Esophagus squamous epithelium (tissue), 5 donors: ENCODE results near the gene ROBO3. TPM values are rescaled to one million over a fixed set of nuclear protein-coding genes. Genes with fewer than 3 reads are reported as not detected.

ENCODE experiments used
- DNase-seq: peaks from one replicate; lab custom pipeline; 2025; lab: John Stamatoyannopoulos, UW
- H3K27ac ChIP-seq, 4 donors: fragments of 200-600 bp; sonication (generic); one replicate each; pipeline ENCODE4 v1.5.1; 2016 to 2019; ENCODE audit warnings: mild to moderate bottlenecking in 1 of 4
- H3K27me3 ChIP-seq, 4 donors: fragments of 200-600 bp; sonication (generic); 1 replicate in 3 of 4; 2 replicates in 1 of 4; pipeline versions ENCODE4 v1.5.1 to v1.6.0; 2017 to 2021; ENCODE audit warnings: antibody characterized with exemption in 1 of 4
- H3K36me3 ChIP-seq, 3 donors: fragments of 200-600 bp; sonication (generic); one replicate each; pipeline ENCODE4 v1.5.1; 2016 to 2019
- H3K4me1 ChIP-seq, 3 donors: fragments of 200-600 bp; sonication (generic); one replicate each; pipeline ENCODE4 v1.5.1; 2017 to 2019
- H3K4me3 ChIP-seq, 4 donors: fragments of 200-600 bp; sonication (generic); 1 replicate in 3 of 4; 2 replicates in 1 of 4; pipeline ENCODE4 v1.5.1; 2016 to 2019; ENCODE audit warnings: mild to moderate bottlenecking in 2 of 4, moderate library complexity in 1 of 4
- H3K9me3 ChIP-seq, 3 donors: fragments of 200-600 bp; sonication (generic); one replicate each; pipeline ENCODE4 v1.5.1; 2016 to 2019
- CTCF ChIP-seq, 6 experiments: fragments of 450-650 bp in 4 of 6; fragments of 200-600 bp in 2 of 6; sonication (generic) in 2 of 6; IDR thresholded peaks; one replicate each; pipeline ENCODE4 v1.5.1; 2016 to 2019; ENCODE audit warnings: antibody characterized with exemption in 6 of 6, mild to moderate bottlenecking in 4 of 6, moderate library complexity in 4 of 6
- POLR2A ChIP-seq, 4 donors: fragments of 450-650 bp; IDR thresholded peaks; one replicate each; pipeline ENCODE4 v1.6.1; 2017; ENCODE audit warnings: antibody characterized with exemption in 4 of 4, mild to moderate bottlenecking in 4 of 4, moderate library complexity in 3 of 4
- WGBS, 2 donors: methylation state at CpG; one replicate each; pipeline ENCODE4 v1.1.5; 2018; 5-methylcytosine and 5-hydroxymethylcytosine counted together
- intact Hi-C: fragments of 100-400 bp; cut with DNase I; formaldehyde crosslinking; loops from one replicate; pipeline ENCODE4 v1.15.0; 2022
- total RNA-seq, 4 donors: library from RNA; depleted of rRNA; stranded (reverse); fragments of >200 nt; gene quantifications; one replicate each; pipeline ENCODE4 v1.1.0, GENCODE V29; 2016
- donor health status: DM: yes; HTN: yes; CAD: no.

The ROBO3 gene
- total RNA-seq, 4 donors from 2014 or later = 1.8 to 12.4 (median 3.8) TPM

GRCh38 chr11:124861670-124862069 is 3.6 kb upstream of the ROBO3 start:
- Histone ChIP-seq H3K4me3 (no peak overlapping the region), H3K4me1 (peaks cover 13 to 37% (median 27%) of the 10 kb centered on the region in 3 donors), H3K27ac (no peak overlapping the region), H3K9me3 (no peaks in the 10 kb centered on the region), H3K27me3 (peaks cover 13 to 96% (median 36%) of the 10 kb centered on the region in 4 donors), H3K36me3 (no peaks in the 10 kb centered on the region)
- no peak for DNase-seq
- no peak for TF ChIP-seq POLR2A (IDR thresholded peaks at IDR 0.05)
- TF ChIP-seq CTCF (IDR thresholded peaks at IDR 0.05) = no peak
- intact Hi-C loops = no loop called here
- WGBS, 2 donors = 27 to 48% methylated on average over 4 of the region's 4 CpGs

GRCh38 chr11:124863137-124863825 is 2.0 kb upstream of the ROBO3 start:
- Histone ChIP-seq H3K4me3 (peak overlapping the region in 2 of 4 donors; percentile 27 to 56), H3K27me3 (peaks cover 17 to 100% (median 46%) of the 10 kb centered on the region in 4 donors)
- WGBS, 2 donors = 4 to 6% methylated on average over 16 to 19 of the region's 31 CpGs

GRCh38 chr11:124863826-124864165 is 1.4 kb upstream of the ROBO3 start:
- 10 to 12% methylated on average over 7 to 8 of the region's 9 CpGs for WGBS, 2 donors
- no peak for DNase-seq

More at GRCh38 chr11:124863137-124863825, 2.0 kb upstream of the ROBO3 start:
- Histone ChIP-seq H3K4me1 (peaks cover 13 to 53% (median 34%) of the 10 kb centered on the region in 3 donors), H3K9me3 (no peaks in the 10 kb centered on the region), H3K36me3 (no peaks in the 10 kb centered on the region), H3K27ac (no peak overlapping the region)
- TF ChIP-seq POLR2A (IDR thresholded peaks at IDR 0.05) = no peak
- DNase-seq = no peak
- intact Hi-C loops = no loop called here

GRCh38 chr11:124864176-124864891 is 898 bp upstream of the ROBO3 start:
- H3K27me3 ChIP-seq = peaks cover 25 to 100% (median 57%) of the 10 kb centered on the region in 4 donors
- whole genome bisulfite sequencing, 2 donors = 12 to 14% methylated on average over 15 to 17 of the region's 18 CpGs
- H3K4me1 ChIP-seq = peaks cover 13 to 63% (median 39%) of the 10 kb centered on the region in 3 donors
- intact Hi-C loops = no loop called here
- H3K4me3 ChIP-seq = no peak overlapping the region
- no peaks in the 10 kb centered on the region for H3K9me3 ChIP-seq
- TF ChIP-seq POLR2A (IDR thresholded peaks at IDR 0.05) = no peak
- no peaks in the 10 kb centered on the region for H3K36me3 ChIP-seq
- DNase-seq = no peak
- no peak overlapping the region for H3K27ac ChIP-seq

More at GRCh38 chr11:124863826-124864165, 1.4 kb upstream of the ROBO3 start:
- TF ChIP-seq CTCF (IDR thresholded peaks at IDR 0.05) (no peak), POLR2A (IDR thresholded peaks at IDR 0.05) (no peak)
- Histone ChIP-seq H3K4me3 (no peak overlapping the region), H3K36me3 (no peaks in the 10 kb centered on the region), H3K27me3 (peaks cover 23 to 100% (median 51%) of the 10 kb centered on the region in 4 donors), H3K4me1 (peaks cover 13 to 58% (median 36%) of the 10 kb centered on the region in 3 donors), H3K9me3 (no peaks in the 10 kb centered on the region), H3K27ac (no peak overlapping the region)
- intact Hi-C loops = no loop called here

GRCh38 chr11:124864892-124865180 is 396 bp upstream of the ROBO3 start:
- WGBS, 2 donors = 0% methylated on average over 1 of the region's 9 CpGs; no CpG with 5 or more reads in 1 of the 2 donors
- peaks cover 25 to 100% (median 61%) of the 10 kb centered on the region in 4 donors for H3K27me3 ChIP-seq

More at GRCh38 chr11:124864892-124865180, 396 bp upstream of the ROBO3 start:
- no peaks in the 10 kb centered on the region for H3K36me3 ChIP-seq
- intact Hi-C loops = no loop called here
- H3K27ac ChIP-seq = no peak overlapping the region
- TF ChIP-seq POLR2A (IDR thresholded peaks at IDR 0.05) (no peak), CTCF (IDR thresholded peaks at IDR 0.05) (no peak)
- peak overlapping the region in 2 of 4 donors; percentile 28 to 56 for H3K4me3 ChIP-seq
- DNase-seq = no peak
- peaks cover 13 to 65% (median 39%) of the 10 kb centered on the region in 3 donors for H3K4me1 ChIP-seq
- no peaks in the 10 kb centered on the region for H3K9me3 ChIP-seq
